ENCODE data around the gene GIMAP6. TPM values are rescaled to one million over a fixed set of nuclear protein-coding genes. Genes with fewer than 3 reads are reported as not detected.
"Not testable (repeated sequence)": the region's sequence is repeated elsewhere in the genome, so short reads cannot be mapped to it uniquely, and the experiment has no call there.

Gene GIMAP6
- total and polyA plus RNA-seq, 2 of the 8 experiments (the other 6 are each of a cell fraction or from before 2014, with no cell fraction given), result not detected

GRCh38 chr7:150631866-150632864 lies at the start of gene GIMAP6 (continued):
- TF ChIP-seq HDAC2 (IDR thresholded peaks at IDR 0.05; ENCODE audit: borderline replicate concordance in 1 of 2, low read depth in 2 of 2, low read length in 2 of 2) (no peak), SIRT6 (IDR thresholded peaks at IDR 0.05; ENCODE audit: low read length) (no peak), EP300 (IDR thresholded peaks at IDR 0.05; ENCODE audit: borderline replicate concordance in 1 of 2, low read depth in 2 of 2, low read length in 2 of 2) (no peak)

GRCh38 chr7:150680364-150680763 lies 48.2 kb upstream of the GIMAP6 start:
- H3K4me3 ChIP-seq (ENCODE audit: extremely low read depth in 1 of 4, insufficient read depth in 2 of 4, low read depth in 3 of 4, low read length in 4 of 4); H2BK15ac ChIP-seq (ENCODE audit: low read length); H2BK20ac ChIP-seq (ENCODE audit: low read length); H3K79me2 ChIP-seq (ENCODE audit: control insufficient read depth in 1 of 2, insufficient read depth in 2 of 2, low read length in 2 of 2); H2AK5ac ChIP-seq (ENCODE audit: low read depth, low read length); DNase-seq (ENCODE audit: low read depth in 1 of 2, low spot score in 2 of 2); H2BK5ac ChIP-seq (ENCODE audit: low read depth, low read length); H3K23me2 ChIP-seq (ENCODE audit: low read depth, low read length); H3K79me1 ChIP-seq (ENCODE audit: low read depth, low read length); H3K27ac ChIP-seq (ENCODE audit: low read depth, low read length); H3K14ac ChIP-seq (ENCODE audit: insufficient read length); H2AFZ ChIP-seq (ENCODE audit: low read length); H2BK120ac ChIP-seq (replicated peaks; ENCODE audit: low read depth, low read length); H3K18ac ChIP-seq (ENCODE audit: extremely low read depth, low read length); H3K27me3 ChIP-seq (replicated peaks in 1 of 4; ENCODE audit: control insufficient read depth in 3 of 4, extremely low read depth in 1 of 4, insufficient read depth in 3 of 4, low read length in 3 of 4); H3K4me2 ChIP-seq (ENCODE audit: insufficient read depth in 1 of 2, low read depth in 2 of 2, low read length in 2 of 2); H3K4ac ChIP-seq (replicated peaks; ENCODE audit: insufficient read length, low read depth, low read length); H3K9me3 ChIP-seq (ENCODE audit: insufficient read depth in 2 of 2, low read depth in 1 of 2, low read length in 1 of 2); POLR2A ChIA-PET (ENCODE audit: partially characterized antibody); H2BK12ac ChIP-seq (ENCODE audit: low read depth, low read length); H4K5ac ChIP-seq (ENCODE audit: insufficient read length, low read depth, low read length); H3K36me3 ChIP-seq (ENCODE audit: control insufficient read depth in 2 of 4, insufficient read depth in 4 of 4, low read length in 3 of 4); FAIRE-seq; H3K56ac ChIP-seq (replicated peaks; ENCODE audit: insufficient read length, low read depth, low read length); H3K9ac ChIP-seq (replicated peaks in 1 of 4; ENCODE audit: extremely low read depth in 1 of 4, low read depth in 3 of 4, low read length in 3 of 4); H4K20me1 ChIP-seq (replicated peaks in 1 of 2; ENCODE audit: control insufficient read depth in 1 of 2, insufficient read depth in 2 of 2, low read length in 2 of 2); H3K23ac ChIP-seq (ENCODE audit: insufficient read length); CTCF ChIA-PET (ENCODE audit: partially characterized antibody); H4K8ac ChIP-seq (ENCODE audit: extremely low read depth, insufficient read depth, low read length); H3K4me1 ChIP-seq (replicated peaks in 1 of 4; ENCODE audit: control insufficient read depth in 3 of 4, insufficient read depth in 4 of 4, low read length in 3 of 4); H4K91ac ChIP-seq (replicated peaks; ENCODE audit: insufficient read length, low read length): not testable (repeated sequence)
- 74% methylated on average over 2 of the region's 2 CpGs; no CpG with 5 or more reads in 1 of the 2 experiments for WGBS, 2 experiments (ENCODE audit: extremely low coverage in 1 of 2, insufficient coverage in 1 of 2, insufficient read length in 1 of 2, insufficient replicate concordance in 2 of 2, low coverage in 1 of 2, low lambda C conversion rate in 2 of 2, missing lambda C conversion rate in 1 of 2)

Measured in H1 (cell line).